ENCODE measurements around the gene TCEANC2.
"Not testable (repeated sequence)": the region's sequence is repeated elsewhere in the genome, so short reads cannot be mapped to it uniquely, and the experiment has no call there.

TCEANC2 gene

GRCh38 chr1:54091666-54092065 is 38.3 kb downstream of the TCEANC2 start:
- no peak for DNase-seq

GRCh38 chr1:54094001-54094729 is 40.8 kb downstream of the TCEANC2 start:
- no peak for DNase-seq

DNA sequence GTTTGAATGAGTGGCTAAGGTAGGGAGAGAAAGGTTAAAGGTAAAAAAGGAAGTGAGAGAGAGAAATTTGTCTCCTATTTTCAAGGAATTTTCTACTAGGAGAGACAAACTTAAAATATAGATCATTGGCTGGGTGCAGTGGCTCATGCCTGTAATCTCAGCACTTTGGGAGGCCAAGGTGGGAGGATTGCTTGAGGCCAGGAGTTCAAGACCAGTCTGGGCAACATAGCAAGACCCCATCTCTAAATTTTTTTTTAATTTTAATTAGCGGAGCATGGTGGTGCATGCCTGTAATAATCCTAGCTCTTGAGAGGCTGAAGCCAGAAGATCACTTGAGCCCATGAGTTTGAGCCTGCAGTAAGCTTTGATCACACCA is 41.3 kb downstream of the TCEANC2 start:
- not testable (repeated sequence) for DNase-seq

DNA sequence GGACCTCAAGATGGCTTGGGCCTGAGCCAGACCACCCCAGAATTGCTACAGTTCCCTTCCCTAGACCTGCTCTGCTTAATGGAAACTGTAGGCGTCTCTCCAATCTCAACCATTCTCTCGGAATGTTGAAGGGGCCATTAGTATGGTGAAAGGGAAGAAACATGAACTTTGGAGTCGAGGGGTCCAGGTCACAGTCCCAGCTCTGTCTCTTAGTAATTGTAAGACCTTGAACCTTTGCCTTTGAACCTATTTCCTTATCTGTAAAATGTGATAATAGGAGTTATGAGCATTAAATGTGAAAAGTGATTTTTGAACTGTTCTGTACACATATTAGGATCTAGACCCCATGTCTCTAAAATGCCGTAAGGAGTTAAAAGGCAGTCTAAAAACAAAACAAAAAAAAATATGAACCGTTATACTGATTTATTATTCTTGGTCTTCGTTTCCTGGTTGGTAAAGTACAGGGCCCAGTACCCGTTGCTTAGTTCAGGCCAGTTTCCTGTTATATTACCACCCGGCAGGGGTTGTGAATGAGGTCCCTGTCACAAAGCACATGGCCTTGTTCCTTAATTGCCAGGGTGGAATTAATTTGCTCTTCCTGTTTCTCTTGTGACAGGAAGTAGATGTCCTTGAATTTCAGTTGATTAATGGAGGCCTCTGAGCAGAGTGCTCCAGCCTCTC is 42.3 kb downstream of the TCEANC2 start:
- no peak for DNase-seq

DNA sequence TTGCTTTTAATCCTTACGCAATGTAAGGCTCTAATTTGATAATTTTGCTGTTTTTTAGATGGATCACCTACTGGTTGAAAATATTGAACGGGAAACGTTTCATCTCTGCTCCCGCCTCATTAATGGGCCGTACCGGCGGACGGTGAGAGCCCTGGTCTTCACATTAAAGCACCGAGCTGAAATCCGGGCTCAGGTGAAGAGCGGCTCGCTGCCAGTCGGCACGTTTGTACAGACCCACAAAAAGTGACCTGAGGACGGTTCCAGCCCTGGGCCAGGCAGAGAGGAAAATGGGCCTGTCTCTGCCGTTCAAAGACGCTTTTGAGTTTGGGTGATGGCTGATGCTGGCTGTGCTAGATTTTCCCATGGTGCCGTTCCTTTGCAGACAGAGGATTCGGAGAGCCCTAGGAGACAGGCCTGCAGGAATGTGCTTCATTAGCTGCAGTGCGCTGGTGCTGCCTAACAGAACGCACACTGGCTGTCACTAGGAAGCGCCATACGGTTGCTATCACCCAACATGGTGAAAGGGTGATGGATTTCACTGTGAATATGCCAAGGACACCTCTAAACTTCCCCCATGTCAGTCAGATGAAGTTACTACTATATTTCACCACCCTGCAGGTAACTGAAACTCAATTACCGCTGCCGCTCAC is 42.9 kb downstream of the TCEANC2 start:
- DNase-seq, result no peak

DNA sequence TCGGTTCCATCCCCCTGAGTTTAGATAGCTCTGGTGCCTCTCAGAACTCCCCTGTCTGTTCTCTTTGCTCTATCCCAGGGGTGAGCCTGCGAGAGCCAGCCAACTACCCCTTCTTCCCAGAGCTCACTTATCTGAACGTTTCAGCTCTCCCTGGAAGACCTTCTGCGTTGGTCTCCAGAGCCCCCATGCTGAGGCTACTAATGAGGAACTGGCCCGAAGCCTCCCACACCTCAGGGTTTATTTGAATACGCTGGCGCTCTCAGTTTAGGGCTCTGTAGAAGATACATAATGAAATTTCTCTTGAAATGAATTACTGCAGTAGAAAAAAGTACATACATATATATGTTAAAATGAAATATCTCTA is 43.5 kb downstream of the TCEANC2 start:
- DNase-seq, result no peak

- no peak for DNase-seq
Measured at GRCh38 chr1:54099061-54099610, 45.7 kb downstream of the TCEANC2 start.

- no peak for DNase-seq
Measured at GRCh38 chr1:54100500-54100899, 47.1 kb downstream of the TCEANC2 start.

GRCh38 chr1:54103414-54103813 is 50.0 kb downstream of the TCEANC2 start:
- no peak for DNase-seq

- not testable (repeated sequence) for DNase-seq
Measured at GRCh38 chr1:54104613-54105012, 51.2 kb downstream of the TCEANC2 start.

- DNase-seq, result no peak
Measured at GRCh38 chr1:54105080-54105479, 51.7 kb downstream of the TCEANC2 start.

DNA sequence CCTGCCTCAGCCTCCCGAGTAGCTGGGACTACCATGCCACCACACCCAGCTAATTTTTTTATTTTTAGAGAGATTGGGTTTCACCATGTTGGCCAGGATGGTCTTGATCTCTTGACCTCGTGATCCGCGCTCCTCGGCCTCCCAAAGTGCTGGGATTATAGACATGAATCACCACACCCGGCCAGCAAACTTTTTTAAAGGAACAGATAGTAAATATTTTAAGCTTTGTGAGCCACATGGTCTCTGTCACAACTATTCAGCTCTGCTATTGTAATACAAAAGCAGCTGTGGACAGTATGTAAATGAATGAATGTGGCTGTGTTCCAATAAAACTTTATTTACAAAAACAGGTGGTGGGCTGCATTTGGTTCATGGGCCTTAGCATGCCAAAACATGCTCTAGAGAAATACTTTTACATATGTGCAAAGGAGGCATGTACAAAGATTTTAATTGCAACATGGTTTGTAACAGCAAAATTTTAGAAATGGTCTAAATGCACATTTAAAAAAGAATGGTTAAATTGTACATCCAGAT is 52.4 kb downstream of the TCEANC2 start:
- DNase-seq, result no peak

DNA sequence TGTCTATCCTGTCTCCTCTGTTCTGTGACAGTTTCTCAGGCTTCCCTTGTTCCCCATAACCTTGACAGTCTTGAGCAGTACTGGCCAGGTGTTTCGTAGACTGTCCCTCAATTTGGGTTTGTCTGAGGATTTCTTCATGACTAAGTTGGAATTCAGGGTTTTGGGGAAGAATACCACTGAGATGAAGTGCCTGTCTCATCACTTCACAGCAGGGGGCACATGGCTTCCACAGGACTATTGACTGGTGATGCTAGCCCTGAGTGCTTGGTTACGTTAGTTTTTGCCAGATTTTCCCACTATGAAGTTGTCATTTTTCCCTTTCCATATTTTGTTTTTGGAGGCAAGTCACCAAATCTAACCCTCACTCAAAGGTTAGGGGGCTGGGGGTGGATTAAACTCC is 53.7 kb downstream of the TCEANC2 start:
- no peak for DNase-seq

DNA sequence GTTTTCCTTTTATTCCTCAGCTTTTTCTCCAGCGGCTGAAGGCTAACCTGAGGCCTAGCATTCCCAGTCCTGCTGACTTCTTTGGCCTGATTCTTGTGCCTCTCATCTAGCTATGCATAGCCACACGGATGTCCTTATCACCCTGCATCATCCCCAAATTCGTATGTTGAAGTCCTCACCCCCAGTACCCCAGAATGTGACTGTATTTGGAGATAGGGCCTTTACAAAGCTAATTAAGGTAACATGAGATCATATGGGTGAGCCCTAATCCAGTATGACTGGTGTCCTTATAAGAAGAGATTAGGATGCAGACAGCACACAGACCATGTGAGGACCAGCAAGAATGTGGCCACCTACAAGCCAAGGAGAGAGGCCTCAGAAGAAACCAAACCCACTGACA is 54.7 kb downstream of the TCEANC2 start:
- DNase-seq, result no peak

GRCh38 chr1:54109129-54110090 is 56.0 kb downstream of the TCEANC2 start:
- no peak for DNase-seq

DNA sequence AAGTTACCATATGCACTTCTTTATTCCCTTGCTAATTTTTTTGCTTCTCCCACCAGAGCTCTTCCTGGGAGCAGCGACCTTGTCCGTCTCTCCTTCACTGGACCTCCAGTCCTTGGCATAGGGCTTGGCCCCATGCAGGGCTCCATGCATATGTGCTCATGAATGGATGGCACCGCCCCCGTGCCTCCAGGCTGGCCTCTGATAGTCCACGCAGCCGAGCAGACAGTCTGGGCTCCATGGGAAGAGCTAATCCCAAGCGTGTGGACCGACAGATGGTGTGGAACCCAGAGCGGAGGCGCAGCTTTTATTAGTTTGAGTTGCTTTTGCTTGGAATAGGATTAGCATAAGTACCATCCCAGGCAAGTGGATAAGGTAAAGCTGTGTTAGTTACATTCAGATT is 57.6 kb downstream of the TCEANC2 start:
- DNase-seq, result no peak

DNA sequence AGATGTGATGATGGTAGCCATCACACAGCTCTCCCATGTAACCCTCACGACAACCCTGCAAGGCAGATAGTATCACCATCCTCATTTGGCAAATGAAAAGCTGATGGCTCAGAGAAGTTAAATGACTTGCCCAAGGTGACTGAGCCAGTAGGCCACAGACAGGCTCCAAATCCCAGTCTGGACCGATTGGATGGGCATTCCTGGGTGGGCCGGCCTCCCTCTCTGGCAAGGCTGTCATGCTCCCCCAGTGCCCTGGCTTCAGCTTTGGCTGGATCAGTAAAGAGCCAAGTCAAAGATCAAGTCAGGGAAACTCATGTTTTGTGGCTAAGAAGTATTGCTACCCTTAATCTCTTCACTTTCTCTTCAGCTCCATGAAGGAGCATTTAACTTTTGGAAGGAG is 58.2 kb downstream of the TCEANC2 start:
- no peak for DNase-seq

GRCh38 chr1:54112027-54112426 is 58.6 kb downstream of the TCEANC2 start:
- no peak for DNase-seq

DNA sequence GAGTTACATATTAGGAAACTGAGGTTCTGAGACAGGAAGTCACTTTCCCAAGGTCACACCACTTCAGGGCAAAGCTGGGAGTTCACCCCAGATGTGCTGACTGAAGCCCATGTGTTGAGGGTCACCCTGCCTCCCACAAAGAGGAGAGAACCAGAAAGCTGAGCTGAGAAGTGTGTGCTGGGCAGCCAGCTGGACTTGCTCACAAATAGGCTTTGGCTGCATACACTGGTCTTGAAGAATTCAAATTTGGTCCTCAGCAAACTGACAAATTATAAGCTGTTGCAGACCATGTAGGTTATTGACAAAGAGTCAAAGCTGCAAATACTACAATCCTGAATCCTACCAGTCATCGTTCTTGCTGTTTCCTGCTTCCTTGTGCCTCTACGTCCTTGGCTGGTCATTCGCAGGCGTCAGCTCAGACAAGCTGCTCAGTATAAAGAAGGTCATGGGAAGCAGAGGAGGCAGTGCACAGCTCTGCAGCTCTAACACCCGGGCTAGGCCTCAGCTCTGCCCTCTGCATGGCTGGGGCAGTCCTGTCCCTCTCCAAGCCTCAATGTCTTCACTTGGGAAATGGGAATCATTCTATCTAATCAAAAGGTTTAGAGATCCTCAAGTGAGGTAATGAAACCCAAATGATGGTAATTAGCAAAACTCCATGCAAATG is 59.4 kb downstream of the TCEANC2 start:
- no peak for DNase-seq

DNA sequence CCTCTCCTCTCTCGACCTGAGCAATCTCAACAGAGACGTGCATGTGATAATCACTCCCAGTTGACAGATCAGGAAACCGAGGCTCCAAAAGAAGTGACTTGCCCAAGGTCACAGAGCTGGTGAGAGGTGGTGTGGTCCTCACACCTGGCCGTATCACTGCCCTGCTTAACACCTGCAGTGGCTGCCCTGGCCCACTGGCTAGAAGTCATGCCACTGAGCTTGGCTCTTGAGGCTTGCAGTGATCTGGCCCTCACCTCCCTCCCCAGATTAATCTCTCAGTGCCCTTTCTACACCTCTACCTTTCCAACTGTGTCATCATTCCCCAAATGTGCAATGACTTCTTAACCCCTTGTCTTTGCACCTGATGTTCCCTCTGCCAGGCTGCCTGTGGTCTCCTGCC is 60.6 kb downstream of the TCEANC2 start:
- no peak for DNase-seq

DNA sequence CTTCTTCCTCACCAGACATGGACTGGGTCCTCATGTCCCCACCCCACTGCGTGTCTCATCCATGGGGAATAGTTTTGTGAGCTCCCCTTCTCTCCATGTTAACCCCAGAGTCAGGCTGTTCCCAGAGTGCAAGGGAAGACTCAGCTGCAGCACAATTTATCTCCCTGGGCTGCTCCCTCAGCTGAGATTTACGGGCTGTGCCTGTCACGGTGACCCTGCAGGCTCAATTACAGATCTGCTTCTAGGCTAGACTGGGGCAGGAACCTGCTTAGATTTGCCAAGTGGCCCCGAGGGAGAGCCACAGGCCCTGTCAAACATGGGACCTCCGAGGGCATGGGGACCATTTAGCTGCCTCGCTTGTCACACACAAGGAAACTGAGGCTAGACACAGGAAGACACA is 61.5 kb downstream of the TCEANC2 start:
- no peak for DNase-seq

DNA sequence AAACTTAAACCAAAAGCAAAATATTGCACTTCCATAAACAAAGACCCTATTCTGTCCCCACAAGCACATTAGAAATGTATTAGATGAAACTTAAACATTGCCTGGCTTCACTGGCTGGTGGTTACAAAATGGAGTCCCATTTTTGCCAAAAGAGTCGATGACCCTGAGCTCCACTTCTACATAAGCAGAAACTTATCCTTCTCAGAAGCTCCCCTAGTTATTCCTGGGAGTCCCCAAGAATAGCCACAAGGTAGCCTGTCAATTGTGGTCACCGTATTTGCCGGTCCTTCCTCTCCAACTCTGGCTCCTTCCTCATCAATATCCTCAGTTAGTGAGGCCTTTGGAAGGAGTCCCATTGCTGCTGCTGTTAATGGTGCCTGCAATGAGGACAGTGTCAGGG is 62.1 kb downstream of the TCEANC2 start:
- no peak for DNase-seq
